A673 (cell line): Measurements from ENCODE around the gene ARL6. TPM values are rescaled to one million over a fixed set of nuclear protein-coding genes. Genes with fewer than 3 reads are reported as not detected.
"Not testable (repeated sequence)": the region's sequence is repeated elsewhere in the genome, so short reads cannot be mapped to it uniquely, and the experiment has no call there.

Experiments
- BruUV-seq: library from RNA; stranded (reverse); fragments of 400-500 nt; replicated peaks from 2 replicates; lab custom pipeline; 2021; lab: Mats Ljungman, UMichigan
- CTCF ChIA-PET: fragments of 300-600 bp; sonication (Branson Sonifier 250); formaldehyde crosslinking; loops from one replicate; lab custom pipeline; 2022; ENCODE audit warnings: antibody characterized with exemption; lab: Charles Lee
- POLR2A ChIA-PET: fragments of 300-600 bp; sonication (Branson Sonifier 250); formaldehyde crosslinking; loops from one replicate; lab custom pipeline; 2022; ENCODE audit warnings: antibody characterized with exemption; ENCODE audit not compliant: low non-redundant PET; lab: Charles Lee
- DNase-seq: peaks from one replicate; pipeline ENCODE4 v3.0.0-alpha.2; 2015; ENCODE audit warnings: low spot score
- H3K27ac ChIP-seq: fragments of 200-600 bp; sonication (generic); 2 replicates; pipeline ENCODE4 v1.5.1; 2016; ENCODE audit warnings: mixed run types, low read depth, mild to moderate bottlenecking, mixed read lengths, antibody characterized with exemption, low read length; ENCODE audit not compliant: poor library complexity, severe bottlenecking
- H3K27me3 ChIP-seq: fragments of 200-600 bp; sonication (generic); replicated peaks from 2 replicates; pipeline ENCODE4 v1.6.1; 2017; ENCODE audit warnings: mixed run types, low read depth, mild to moderate bottlenecking, mixed read lengths, antibody characterized with exemption, low read length; ENCODE audit not compliant: insufficient read depth, poor library complexity
- H3K36me3 ChIP-seq: fragments of 200-600 bp; sonication (generic); 2 replicates; pipeline ENCODE4 v1.6.1; 2016; ENCODE audit warnings: mixed run types, mild to moderate bottlenecking, mixed read lengths, antibody characterized with exemption, low read length; ENCODE audit not compliant: insufficient read depth, poor library complexity, severe bottlenecking
- H3K4me1 ChIP-seq: fragments of 200-600 bp; sonication (generic); 2 replicates; pipeline ENCODE4 v1.6.1; 2017; ENCODE audit warnings: mixed run types, mild to moderate bottlenecking, mixed read lengths, antibody characterized with exemption, low read length; ENCODE audit not compliant: insufficient read depth, poor library complexity, severe bottlenecking
- H3K4me3 ChIP-seq: fragments of 200-600 bp; sonication (generic); 2 replicates; pipeline ENCODE4 v1.5.1; 2016; ENCODE audit warnings: low read depth, mixed run types, mild to moderate bottlenecking, mixed read lengths, low read length; ENCODE audit not compliant: poor library complexity, severe bottlenecking
- H3K9me3 ChIP-seq: fragments of 200-600 bp; sonication (generic); 2 replicates; pipeline ENCODE4 v1.6.1; 2016; ENCODE audit warnings: mixed run types, low read depth, mild to moderate bottlenecking, mixed read lengths, antibody characterized with exemption, low read length; ENCODE audit not compliant: poor library complexity, severe bottlenecking
- EZH2 ChIP-seq: fragments of 200-600 bp; sonication (generic); IDR thresholded peaks from 2 replicates; pipeline ENCODE4 v1.6.1; 2017; ENCODE audit warnings: borderline replicate concordance, low read depth, mild to moderate bottlenecking, mixed read lengths, antibody characterized with exemption, low read length; ENCODE audit not compliant: poor library complexity, severe bottlenecking
- intact Hi-C: fragments of 100-400 bp; cut with micrococcal nuclease; formaldehyde crosslinking; loops from one replicate; pipeline ENCODE4 v1.10.0; 2022; ENCODE audit not compliant: unreplicated experiment
- total RNA-seq: library from RNA; stranded (reverse); gene quantifications from 2 replicates; pipeline ENCODE4 v1.2.3, GENCODE V29; 2021
- TF ChIP-seq, protein P1 (sequence below): fragments of 300-800, 200-600 bp; sonication (generic); conservative IDR thresholded peaks from 2 replicates; pipeline ENCODE4 v1.5.1; 2017; ENCODE audit warnings: low read depth, mild to moderate bottlenecking, antibody characterized with exemption, low read length, moderate library complexity, mixed read lengths

Gene ARL6
- total RNA-seq, 1 experiment from 2014 or later: 8.4 TPM

DNA sequence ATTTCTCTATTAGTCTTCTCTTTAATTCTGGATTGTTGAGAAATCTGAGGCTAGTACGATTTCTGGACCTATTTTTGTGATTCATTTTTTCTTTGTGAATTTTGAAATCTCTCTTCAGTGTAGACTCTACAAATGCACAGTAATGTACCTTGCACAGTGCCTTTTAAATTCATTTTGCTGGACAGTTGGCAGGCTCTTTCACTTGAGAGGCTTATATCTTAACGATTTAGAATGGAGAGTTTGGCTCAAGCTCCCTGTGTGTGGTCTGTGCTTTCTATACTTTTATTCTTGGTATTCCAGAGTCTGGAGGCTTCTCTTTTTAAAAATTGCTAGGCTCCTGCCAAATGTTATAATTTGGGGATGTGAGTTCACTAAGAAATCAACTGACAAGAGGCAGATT lies 66.1 kb downstream of the ARL6 start:
- no peaks in the 10 kb centered on the region for H3K4me1 ChIP-seq
- no peaks in the 10 kb centered on the region for H3K36me3 ChIP-seq
- intact Hi-C loops: no loop called here
- no peaks in the 10 kb centered on the region for H3K27me3 ChIP-seq
- POLR2A ChIA-PET: no interaction called here
- H3K4me3 ChIP-seq: no peak overlapping the region
- no peaks in the 10 kb centered on the region for H3K9me3 ChIP-seq
- TF ChIP-seq, protein P1, sequence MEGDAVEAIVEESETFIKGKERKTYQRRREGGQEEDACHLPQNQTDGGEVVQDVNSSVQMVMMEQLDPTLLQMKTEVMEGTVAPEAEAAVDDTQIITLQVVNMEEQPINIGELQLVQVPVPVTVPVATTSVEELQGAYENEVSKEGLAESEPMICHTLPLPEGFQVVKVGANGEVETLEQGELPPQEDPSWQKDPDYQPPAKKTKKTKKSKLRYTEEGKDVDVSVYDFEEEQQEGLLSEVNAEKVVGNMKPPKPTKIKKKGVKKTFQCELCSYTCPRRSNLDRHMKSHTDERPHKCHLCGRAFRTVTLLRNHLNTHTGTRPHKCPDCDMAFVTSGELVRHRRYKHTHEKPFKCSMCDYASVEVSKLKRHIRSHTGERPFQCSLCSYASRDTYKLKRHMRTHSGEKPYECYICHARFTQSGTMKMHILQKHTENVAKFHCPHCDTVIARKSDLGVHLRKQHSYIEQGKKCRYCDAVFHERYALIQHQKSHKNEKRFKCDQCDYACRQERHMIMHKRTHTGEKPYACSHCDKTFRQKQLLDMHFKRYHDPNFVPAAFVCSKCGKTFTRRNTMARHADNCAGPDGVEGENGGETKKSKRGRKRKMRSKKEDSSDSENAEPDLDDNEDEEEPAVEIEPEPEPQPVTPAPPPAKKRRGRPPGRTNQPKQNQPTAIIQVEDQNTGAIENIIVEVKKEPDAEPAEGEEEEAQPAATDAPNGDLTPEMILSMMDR: no peak
- TF ChIP-seq EZH2: no peak
- no TSS peak for BruUV-seq
- CTCF ChIA-PET: no interaction called here
- H3K27ac ChIP-seq: no peak overlapping the region
- no peak for DNase-seq

DNA sequence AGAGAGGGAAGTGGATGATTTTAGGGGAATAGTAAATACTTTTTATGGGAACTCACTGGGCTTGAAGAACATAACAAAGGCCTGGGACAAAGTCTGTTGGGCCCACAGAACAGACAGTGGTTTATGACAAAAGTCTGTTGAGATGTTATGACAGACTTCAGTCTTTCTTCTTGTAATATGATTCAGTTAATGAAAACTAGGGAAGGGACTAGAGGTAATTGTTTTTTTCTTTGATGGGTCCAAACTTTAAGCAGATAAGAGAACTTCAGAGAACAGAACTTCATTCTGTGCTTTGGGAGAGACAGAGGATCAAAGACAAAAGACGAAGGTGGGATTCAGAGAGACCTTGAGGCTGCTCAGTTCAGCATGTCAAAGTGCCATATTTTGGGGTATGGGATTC lies 66.6 kb downstream of the ARL6 start:
- Histone ChIP-seq H3K9me3 (no peaks in the 10 kb centered on the region), H3K4me3 (no peak overlapping the region), H3K27ac (no peak overlapping the region), H3K4me1 (no peaks in the 10 kb centered on the region), H3K27me3 (no peaks in the 10 kb centered on the region), H3K36me3 (no peaks in the 10 kb centered on the region)
- intact Hi-C loops: no loop called here
- BruUV-seq: no TSS peak
- ChIA-PET POLR2A (no interaction called here), CTCF (no interaction called here)
- TF ChIP-seq, protein P1: no peak
- no peak for TF ChIP-seq EZH2
- no peak for DNase-seq

DNA sequence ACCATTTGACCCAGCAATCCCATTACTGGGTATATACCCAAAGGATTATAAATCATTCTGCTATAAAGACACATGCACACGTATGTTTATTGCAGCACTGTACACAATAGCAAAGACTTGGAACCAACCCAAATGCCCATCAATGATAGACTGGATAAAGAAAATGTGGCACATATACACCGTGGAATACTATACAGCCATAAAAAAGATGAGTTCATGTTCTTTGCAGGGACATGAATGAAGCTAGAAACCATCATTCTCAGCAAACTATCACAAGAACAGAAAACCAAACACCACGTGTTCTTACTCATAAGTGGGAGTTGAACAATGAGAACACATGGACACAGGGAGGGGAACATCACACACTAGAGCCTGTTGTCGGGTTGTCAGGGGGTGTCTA lies 68.6 kb downstream of the ARL6 start:
- DNase-seq, H3K27me3 ChIP-seq, POLR2A ChIA-PET, H3K27ac ChIP-seq, H3K36me3 ChIP-seq, intact Hi-C loops, BruUV-seq, H3K4me1 ChIP-seq, H3K9me3 ChIP-seq, CTCF ChIA-PET, H3K4me3 ChIP-seq: not testable (repeated sequence)

DNA sequence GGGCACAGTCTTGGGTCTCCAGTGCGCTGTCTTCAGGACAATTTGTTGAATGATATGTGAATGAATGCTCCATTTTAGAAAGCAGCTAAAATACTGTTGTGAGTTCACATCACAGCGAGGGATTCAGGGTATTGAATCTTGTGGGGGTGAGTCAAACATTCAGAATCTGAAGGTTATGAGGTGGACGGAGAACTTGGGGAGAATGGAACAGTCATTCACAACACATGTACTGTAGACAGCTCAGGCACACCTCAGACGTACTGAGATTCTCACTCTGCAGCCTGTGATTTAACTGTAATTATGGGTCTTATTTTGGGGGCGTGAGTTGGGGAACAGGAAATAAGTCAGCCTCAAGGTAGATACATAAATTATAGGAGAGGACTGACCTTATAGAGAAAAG lies 71.2 kb downstream of the ARL6 start:
- no peak for DNase-seq
- H3K4me3 ChIP-seq: no peak overlapping the region
- TF ChIP-seq, protein P1: no peak
- no peak for TF ChIP-seq EZH2
- H3K9me3 ChIP-seq: no peaks in the 10 kb centered on the region
- no peak overlapping the region for H3K27ac ChIP-seq
- H3K36me3 ChIP-seq: no peaks in the 10 kb centered on the region
- ChIA-PET CTCF (no interaction called here), POLR2A (no interaction called here)
- intact Hi-C loops: no loop called here
- H3K4me1 ChIP-seq: no peaks in the 10 kb centered on the region
- BruUV-seq: no TSS peak
- H3K27me3 ChIP-seq: no peaks in the 10 kb centered on the region
